GM18502 (cell line): ENCODE measurements around the gene TRNP1.

Experiments
- ATAC-seq: cut with Tn5 transposase; IDR thresholded peaks from one replicate; pipeline ENCODE4 v1.9.1; 2021; ENCODE audit warnings: mild to moderate bottlenecking; ENCODE audit not compliant: unreplicated experiment, poor library complexity

TRNP1 gene

DNA sequence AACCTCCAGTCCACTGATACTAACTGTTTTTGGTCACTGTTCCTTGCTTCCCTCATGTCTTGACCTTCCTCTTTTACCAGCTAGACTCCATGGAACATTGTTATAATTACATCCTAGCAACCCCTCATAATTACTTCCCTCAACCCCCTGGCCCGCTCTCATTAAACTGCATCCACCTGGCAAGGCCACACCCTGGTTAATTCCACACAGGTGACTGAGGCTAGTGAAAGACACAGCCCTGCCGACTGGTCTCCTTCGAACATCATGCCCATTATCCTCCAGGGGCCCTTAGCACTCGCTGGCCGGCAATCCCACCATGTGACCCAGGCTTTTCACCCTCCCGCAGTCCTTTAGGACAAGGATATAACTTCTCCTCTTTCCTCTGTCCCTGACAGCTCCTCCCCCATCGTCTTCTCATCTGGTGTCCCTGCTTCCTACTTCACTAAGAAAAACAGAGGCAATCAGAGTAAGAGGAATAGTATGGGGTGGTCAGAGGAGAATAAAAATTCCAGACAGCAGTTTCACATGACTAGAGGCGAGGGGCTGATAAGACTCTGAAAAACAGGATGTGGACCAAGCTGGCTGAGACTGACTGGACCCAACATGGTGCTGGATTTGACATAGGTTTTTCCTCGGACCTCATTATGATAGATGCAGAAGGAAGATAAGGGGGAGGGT is 28.0 kb downstream of the TRNP1 start:
- ATAC-seq: no peak

DNA sequence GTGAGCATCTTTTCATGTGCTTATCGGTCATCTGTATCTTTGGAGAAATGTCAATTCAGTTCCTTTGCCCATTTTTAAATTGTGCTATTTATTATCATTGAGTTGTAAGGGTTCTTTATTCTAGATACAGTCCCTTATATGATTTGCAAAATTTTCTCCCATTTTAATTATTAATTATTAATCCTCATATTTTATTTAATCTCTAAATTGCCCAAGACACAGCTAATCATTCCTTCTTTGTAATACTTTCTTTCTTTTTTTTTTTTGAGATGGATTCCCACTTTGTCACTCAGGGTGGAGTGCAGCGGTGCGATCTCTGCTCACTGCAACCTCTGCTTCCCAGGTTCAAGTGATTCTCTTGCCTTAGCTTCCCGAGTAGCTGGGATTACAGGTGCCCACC is 32.2 kb downstream of the TRNP1 start:
- ATAC-seq: no peak

DNA sequence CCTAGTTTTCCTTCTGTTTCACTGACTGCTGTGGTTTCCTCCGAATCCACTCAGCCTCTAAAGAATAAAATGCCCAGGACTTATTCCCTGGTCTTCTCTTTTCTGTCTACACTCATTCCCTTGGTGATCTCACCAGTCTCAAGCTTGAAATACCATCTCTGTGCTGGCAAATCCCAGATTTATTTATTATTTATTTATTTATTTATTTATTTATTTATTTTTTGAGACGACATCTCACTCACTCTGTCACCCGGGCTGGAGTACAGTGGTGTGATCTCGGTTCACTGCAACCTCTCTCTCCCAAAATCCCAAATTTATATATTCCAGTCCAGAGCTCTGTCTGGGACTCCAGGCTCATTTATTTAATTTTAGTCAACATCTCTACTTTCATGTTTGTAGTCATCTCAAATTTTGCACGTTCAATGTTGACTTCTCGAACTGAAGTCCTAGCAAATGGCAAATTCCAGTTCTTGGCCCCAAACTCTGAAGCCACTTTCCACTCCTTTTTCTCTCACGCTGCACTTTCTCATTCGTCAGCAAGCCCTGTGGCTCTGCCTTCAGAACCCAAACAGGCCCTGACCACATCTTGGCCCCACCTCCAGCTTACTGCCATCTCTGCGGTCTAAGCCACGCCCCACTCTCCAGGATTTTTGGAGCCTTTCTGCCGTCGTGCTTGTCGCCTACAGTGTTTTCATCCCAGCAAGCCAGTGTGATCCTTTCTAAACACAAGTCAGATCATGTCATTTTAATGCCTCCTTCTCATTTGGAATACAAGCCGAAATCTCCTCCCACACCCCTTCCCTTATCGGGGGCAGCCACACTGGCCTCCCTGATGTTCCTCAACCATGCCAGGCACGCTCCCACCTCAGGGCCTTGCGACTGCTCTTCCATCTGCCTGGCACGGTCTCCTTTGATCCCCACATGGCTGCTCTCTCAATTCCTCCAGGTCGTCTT is 33.4 kb downstream of the TRNP1 start:
- ATAC-seq: no peak

DNA sequence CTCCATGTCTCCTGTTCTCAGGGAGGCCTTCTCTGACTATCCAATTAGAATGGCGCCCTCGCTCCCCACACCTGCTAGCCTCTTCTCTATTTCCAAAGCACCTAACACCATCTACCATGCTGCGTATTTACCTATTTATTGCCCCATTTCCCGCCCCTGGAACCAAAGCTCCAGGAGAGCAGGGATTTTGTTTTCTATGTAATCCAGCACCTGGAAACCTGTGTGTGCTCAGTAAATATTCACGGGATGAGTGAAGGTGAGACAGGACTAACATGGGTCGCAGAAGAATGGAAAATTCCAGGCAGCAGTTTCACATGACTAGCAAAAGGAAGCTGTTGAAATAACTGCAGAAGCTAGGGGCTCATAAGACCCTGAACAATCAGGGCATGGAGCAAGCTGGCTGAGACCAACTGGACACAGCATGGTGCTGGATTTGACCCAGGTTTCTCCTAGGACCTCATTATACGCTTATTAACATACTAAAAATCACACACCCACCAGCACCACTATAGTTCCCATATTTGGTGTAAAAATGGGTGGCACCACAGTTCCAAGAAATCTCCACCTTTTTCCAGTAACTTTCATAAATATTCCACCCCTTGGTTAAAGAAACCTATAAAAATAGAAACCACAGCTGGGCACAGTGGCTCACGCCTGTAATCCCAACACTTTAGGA is 34.2 kb downstream of the TRNP1 start:
- ATAC-seq: no peak

DNA sequence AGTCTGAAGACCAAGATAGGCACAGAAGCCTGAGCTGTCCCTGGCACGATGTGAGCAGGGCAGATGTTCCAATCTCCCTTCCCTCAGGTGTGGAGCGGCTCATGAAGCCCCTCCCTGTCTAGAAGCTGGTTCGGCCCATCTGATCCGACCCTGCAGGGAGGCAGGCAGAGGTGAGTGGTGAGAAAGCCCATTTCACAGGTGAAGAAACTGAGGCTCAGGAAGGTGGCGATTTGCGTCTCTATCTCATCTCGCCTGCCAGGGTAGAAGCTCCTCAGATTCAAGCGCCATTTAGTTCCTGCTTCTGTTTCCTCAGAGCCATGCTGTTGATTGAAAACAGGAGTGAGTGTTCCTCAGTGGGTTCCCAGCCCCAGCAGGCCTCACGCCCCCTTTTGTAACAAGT is 36.0 kb downstream of the TRNP1 start:
- ATAC-seq: no peak

DNA sequence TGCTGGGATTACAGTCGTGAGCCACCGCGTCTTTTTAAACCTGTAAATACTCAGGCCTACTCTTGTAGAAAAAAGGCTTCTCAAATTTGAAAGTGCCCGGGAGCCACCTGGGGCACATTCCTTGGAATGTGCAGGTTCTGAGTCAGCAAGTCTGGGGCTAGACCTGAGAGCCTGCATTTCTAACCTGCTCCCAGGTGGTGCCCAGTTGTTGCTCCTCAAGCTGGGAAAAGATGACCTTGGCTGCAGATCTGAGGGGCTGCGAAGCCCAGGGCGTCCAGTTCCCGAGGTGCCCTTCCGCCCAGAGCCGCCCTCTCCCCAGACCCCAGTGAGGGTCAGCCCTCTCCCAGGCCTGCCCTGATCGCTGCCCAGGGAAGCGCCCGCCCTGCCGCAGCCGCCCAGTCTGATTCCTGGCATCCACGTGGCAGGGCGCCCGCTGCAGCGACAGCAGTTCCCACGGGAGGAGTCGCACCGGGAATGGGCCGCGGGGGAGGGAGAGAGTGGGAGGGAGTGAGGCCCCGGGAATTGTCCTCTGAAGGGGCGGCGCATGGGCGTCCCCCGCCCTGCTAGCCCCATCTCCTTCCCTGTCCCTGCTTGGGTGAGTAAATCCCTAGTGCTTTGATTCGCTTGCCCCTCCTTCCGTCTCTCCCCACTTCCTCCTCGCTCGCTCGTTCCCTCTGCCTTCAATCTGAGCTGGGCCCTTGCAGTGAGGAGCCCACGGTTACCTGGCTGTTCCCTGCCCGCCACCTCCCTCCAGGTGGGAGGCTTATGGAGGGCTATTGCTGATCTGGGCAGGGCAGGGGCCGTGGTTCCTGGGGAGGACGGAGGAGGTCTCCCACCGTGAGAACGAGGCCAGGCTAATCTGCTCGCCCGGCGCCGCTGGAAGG is 38.0 kb downstream of the TRNP1 start:
- ATAC-seq: no peak

DNA sequence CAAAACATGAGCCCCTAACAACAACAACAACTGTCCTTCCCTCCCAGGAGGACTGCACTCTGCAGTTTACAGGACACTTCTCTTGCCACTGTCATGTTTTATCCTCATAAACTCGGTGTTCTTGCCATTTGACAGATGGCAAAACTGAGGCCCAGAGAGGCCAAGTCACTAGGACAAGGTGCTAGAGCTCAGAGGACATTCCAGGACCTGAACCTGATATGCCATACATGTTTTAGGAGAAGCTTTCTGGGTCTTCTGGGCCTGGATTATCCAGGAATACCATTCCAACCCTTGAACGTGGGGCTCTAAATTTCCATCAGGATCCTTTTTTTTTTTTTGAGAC is 38.6 kb downstream of the TRNP1 start:
- ATAC-seq: no peak

DNA sequence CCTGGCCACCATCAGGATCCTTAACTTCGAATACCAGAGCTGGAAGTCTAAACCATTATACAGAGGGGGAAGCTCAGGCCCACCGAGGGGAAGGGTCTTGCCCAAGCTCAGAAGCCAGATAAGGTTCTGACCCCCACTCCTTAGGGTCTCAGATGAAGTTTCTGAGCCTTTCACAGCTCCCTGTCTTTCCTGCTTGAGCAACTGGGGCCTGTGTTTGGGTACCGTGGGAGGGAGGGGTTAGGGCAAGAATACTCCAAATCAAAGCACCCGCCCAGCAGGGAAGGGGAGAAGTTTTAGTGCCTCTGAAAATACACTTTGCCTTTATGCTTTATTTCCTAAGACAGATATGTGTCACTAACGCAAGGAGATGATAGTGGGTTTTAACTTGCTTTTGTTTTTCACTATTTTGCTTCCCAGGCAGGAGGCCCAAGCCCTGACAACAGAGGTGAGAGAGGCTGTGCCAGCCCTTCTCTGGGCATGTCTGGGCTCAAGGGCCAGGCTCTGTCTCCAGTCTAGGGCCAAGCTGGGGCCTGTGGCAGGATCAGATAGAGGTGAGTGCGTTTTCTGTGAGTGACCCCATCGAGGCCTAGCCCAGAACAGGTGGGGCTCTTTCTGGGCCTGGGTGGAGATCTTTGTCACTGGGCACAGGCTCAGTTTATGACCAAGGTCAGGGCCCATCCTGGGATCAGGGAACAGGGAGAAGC is 39.7 kb downstream of the TRNP1 start:
- no peak for ATAC-seq

DNA sequence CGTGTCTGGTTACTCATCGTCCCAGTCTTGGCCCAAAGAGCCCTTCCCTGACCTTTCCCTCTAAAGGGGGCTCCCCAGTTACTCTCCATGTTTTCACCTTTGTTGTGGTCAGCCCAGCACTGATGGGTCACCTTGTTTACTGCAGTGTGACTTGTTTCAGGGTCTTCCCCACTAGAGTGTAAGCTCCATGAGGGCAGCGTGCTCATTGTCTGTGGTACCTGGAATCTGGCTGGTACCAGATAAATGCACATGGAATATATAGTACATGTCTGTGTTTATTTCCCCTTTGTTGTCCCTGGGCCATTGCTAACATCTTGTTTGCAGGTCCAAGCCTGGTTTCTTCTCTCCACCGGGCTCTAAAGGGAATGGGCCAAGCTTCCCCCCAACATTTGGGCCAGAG is 41.9 kb downstream of the TRNP1 start:
- no peak for ATAC-seq

DNA sequence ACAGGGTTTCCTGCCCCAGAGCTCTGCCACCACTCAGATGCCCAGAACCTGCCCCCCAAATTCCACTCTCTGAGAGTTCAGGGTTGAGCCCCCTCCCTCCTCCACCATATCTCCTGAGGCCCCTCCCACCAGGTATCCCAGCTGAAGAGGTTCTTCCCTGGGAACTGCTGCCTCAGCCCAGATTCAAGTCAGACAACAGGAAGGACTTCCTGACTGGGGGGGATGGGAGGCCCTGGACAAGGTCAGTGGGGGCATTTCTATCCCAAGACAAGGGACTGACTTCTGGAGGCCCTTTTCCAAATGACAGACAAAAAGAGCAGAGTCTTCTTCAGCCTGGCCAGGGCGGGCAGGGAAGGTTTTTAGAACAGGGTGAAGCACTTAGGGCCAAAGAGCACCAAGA is 43.2 kb downstream of the TRNP1 start:
- no peak for ATAC-seq

DNA sequence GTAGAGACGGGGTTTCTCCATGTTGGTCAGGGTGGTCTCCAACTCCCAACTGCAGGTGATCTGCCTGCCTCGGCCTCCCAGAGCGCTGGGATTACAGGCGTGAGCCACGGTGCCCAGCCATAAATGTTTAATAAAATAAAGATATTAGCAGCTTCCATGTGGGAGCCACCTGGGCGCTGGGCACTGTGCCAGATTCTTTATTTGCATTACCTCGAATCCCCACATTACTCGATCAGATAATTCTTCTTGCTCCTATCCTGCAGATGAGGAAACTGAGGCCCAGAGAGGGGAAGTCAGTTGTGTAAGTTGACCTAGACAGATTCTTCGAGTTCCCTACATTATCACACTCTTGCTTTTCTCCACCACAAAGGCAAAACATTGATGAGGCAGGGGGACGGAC is 44.0 kb downstream of the TRNP1 start:
- no peak for ATAC-seq

DNA sequence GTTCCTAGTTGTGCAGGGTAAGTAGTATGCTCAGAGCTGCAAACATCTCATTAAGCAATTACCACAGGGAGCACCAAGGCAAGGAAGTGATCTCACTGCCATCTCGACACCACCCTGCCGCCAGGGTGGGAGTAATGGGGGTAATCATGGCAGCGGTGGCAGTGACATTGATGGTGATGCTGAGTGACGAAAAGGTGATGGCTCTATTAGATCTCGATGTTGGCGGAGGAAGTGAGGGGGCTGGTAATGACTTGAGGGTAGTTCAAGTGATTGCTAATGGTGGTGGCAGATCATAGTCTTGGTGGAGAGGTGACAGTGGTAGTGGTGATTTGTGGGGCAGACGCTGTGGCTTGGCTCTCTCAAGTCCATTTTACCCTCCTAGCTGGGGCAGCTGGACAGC is 44.5 kb downstream of the TRNP1 start:
- no peak for ATAC-seq

DNA sequence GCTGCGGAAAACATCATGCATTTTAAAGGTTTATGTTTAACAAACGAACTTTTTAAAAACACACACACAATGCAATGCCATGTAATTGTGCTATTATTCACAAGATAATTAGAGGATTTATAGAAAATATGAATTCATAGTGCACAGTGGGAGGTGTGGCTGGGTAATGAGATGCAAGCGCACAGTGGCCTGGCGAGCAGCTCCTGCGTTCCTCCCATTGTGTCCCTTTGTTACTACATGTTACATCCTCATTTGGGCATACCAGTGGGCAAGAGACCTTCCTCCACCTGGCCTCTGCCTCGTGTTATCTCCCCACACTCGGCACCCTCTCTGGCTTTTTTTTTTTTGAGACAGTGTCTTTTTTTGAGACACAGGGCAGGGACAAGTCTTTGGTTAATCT is 49.2 kb downstream of the TRNP1 start:
- ATAC-seq: no peak

DNA sequence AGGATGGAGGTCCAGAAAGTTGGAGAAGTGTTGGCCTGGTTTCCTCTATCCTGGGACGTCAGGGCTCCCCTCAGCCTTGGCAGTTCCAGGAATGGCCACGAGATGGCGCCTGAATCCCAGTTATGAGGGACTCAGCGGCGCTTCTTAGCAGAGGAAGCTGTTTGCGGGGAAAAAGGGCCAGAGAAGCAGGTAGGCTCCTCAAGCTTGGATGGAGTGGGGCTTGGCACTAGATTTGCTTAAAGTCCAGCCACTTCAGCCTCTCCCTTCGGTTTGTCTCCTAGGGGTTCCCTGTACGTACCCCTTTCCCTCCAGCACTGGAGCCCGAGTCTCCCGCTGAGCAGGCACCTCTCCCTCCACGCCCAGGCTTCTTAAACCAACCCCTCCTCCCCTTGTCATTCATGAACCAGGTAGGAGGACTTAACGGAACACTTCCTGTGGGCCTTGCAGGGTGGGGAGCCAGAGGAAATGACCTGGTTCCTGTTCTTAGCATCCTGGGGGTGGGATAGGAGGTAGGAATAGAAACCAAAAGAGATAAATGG is 51.2 kb downstream of the TRNP1 start:
- ATAC-seq: no peak

DNA sequence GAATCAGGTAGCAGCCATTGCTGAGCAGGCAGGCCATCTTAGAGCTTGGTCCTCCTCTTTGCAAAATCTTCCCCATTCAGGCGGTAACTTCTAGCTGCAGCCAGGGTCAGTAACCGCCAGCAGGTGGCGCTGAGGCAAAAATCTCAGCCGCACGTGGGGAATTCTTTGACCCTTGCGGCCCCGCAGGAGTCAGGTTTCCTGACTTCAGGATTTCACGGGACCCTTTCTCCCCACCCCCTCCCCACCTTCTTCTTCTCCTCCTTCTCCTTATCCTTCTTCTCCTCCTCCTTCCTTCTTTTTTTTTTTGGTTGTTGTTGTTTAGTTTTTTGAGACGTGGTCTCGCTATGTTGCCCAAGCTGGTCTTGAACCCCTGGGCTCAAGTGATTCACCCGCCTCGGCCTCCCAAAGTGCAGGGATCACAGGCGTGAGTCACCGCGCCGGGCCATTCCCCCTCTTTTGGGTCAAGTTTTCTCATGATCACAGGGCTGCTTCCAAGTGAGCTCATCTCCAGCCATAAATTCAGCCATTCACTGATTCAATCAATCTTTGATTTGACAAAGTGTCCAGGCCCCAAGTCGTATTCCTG is 52.6 kb downstream of the TRNP1 start:
- ATAC-seq: no peak

DNA sequence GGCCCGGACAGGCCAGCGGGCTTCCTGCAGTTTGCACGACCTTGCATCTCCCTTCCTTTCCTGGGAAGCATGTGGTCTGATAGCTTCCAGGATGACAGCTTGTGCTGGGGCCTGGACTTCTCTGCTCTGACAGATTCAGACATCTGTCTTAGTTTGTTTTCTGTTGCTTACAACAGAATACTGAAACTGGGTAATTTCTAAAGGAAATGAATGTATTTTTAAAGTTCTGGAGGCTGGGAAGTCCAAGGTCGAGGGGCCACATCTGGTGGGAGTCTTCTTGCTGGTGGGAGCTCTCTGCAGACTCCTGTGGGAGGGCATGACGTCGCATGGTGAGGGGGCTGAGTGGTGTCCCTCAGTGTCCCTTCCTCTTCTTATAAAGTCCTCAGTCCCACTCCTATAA is 54.4 kb downstream of the TRNP1 start:
- no peak for ATAC-seq

DNA sequence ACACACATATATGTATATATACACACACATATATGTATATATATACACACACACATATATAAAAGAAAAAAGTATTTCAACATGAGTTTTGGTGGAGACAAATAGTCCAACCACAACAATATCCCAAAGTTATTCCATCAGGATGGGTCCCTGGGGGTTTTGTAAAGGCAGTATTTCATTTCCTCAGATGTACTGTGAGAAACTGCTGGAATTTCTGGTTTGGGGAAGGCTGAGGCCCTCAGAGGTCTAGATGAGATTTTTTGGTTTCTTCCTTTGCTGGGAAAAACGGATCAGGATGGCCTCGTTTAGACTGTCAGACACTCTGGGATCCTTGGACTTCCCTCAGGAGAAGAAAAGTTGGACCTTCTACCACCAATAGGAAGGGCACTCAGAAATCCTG is 55.6 kb downstream of the TRNP1 start:
- no peak for ATAC-seq

DNA sequence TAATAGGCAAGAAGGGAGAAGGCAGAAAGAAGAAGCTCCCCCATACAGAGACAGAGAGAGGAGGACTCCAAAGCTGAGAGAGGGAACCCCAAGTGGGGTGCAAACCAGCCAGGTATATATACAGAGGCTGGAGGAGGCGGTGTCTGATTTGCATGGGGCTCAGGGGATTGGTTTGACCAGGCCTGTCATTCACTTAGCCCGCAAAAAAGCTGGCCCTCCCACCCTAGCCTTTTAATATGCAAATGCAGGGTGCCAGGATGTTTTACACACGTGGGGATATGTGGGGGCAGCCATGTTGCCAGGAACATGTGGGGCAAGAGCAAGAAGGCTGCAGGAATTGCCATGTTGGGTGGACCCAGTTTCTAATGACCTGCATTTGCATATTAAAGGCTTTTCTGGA is 56.1 kb downstream of the TRNP1 start:
- ATAC-seq: no peak
